GM20000 (cell line): ENCODE data around the gene RGS6.

Experiments used
- DNase-seq: peaks from one replicate; pipeline ENCODE4 v3.0.0; 2012; ENCODE audit warnings: low spot score
- CTCF ChIP-seq: IDR thresholded peaks from 2 replicates; pipeline ENCODE4 v1.5.1; 2012; ENCODE audit warnings: mild to moderate bottlenecking, control low read depth; ENCODE audit errors: extremely low read depth, missing control alignments

Gene RGS6

DNA sequence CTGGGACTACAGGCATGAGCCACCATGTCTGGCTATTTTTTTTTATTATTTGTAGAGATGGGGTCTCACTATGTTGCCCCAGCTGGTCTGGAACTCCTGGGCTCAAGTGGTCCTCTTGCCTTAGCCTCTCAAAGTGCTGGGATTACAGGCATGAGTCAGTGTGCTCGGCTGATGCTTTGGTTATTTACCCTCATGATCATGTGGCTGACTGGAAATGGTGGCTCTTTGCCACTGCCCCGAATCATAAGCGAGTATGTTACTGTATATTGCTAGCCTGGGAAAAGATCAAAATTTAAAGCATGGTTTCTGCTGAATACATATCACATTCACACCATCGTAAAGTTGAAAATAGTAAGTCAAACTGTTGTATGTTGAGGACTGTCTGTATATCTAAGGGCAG lies 101.1 kb downstream of the RGS6 start:
- DNase-seq = no peak
- no peak for TF ChIP-seq CTCF

- TF ChIP-seq CTCF = no peak
- no peak for DNase-seq
Measured at GRCh38 chr14:72040528-72040927, 108.3 kb downstream of the RGS6 start.

DNA sequence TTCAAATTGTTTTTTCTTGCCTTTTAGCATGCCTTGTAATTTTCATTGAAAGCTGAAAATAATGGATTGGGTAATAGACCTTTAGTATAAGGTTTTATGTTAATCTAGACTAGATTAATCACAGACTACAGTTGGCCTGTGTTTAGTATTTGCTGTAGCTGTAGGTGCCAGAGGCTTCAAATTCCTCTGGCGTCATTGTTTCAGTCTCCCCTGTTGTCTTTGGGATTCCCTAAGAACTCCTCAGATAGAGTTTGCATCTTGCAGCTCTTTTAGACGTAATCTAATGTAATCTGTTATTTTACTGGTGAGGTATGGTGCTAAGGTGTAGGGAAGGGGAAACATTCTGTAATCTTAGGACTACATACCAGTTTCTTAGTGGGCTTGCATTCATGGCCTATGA lies 113.0 kb downstream of the RGS6 start:
- no peak for TF ChIP-seq CTCF

DNA sequence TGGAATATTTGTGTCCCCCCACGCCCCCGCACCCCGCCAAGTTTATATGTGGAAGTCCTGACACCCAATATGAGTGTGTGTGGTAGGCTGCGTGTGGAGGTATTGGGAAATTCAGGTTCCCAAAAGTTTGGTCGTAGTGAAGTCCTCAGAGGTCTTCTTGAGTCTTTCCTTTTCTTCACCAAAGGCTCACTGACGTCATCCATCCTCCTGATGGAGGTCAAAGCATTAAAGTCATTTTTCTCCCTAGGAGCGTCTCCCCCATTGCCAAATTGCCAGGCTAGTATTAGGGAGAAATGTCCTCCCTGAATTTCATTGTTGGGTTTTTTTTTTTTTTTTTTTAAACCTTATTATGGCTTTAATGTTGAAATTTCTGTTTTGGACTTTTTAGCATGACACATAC lies 113.7 kb downstream of the RGS6 start:
- DNase-seq = no peak
- no peak for TF ChIP-seq CTCF

More for the DNA sequence above, 113.0 kb downstream of the RGS6 start:
- no peak for DNase-seq

- DNase-seq = peak; percentile 18
- TF ChIP-seq CTCF = no peak
Measured at GRCh38 chr14:72049462-72049861, 117.2 kb downstream of the RGS6 start.

GRCh38 chr14:72052356-72052755 lies 120.1 kb downstream of the RGS6 start:
- no peak for DNase-seq
- TF ChIP-seq CTCF = no peak

DNA sequence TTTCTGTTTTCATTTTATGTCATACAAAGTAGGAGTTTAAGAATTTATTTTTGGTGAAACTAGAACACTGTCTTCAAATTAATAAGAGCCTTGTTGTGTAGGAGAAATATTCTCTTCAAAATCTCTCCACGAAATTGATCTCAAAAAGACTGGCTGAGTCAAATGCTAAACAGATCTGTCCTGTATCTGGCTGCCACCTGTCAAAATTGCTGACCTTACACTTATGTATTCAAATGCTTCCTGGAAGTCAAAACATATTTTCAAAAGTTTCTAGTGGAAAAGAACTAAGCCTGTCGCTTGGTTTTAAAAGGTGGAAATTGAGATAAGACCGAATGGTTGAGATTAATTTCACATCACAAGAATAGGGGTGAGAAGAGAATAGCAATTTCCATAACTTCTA lies 121.4 kb downstream of the RGS6 start:
- DNase-seq = no peak
- no peak for TF ChIP-seq CTCF
